Astrocyte (in vitro differentiated cells and primary cell): Measurements from ENCODE around the gene IQUB. TPM values are rescaled to one million over a fixed set of nuclear protein-coding genes. Genes with fewer than 3 reads are reported as not detected.

Experiments
- total RNA-seq: library from RNA; stranded (reverse); gene quantifications from 2 replicates; pipeline ENCODE4 v1.2.1, GENCODE V29; 2021

IQUB gene
- total RNA-seq, 1 donor from 2014 or later: 0.59 TPM

Other genes with a start within 250 kb of the IQUB start
- 48.9 and 50.4 TPM in 2 replicates for gene NDUFA5, start 23.2 kb upstream of the IQUB start, total RNA-seq
- gene ASB15, start 67.2 kb upstream of the IQUB start, total RNA-seq: not detected in 2 replicates
- not detected in 2 replicates for gene LMOD2, start 121.3 kb upstream of the IQUB start, total RNA-seq
- 34.3 and 36.0 TPM in 2 replicates for gene WASL, start 214.4 kb upstream of the IQUB start, total RNA-seq